NCI-H2196 treated with DMSO at 0.1 percent for 48 hours (cell line): Measurements from ENCODE around the gene EEF2.

ENCODE experiments used
- DNase-seq: peaks from one replicate; lab custom pipeline; 2025; ENCODE audit not compliant: unreplicated experiment; lab: John Stamatoyannopoulos, UW

EEF2 gene

GRCh38 chr19:3984908-3985642, at the start of gene EEF2:
EEF2 (minus strand) TSS chr19:3985463; CDS start chr19:3985380, 83 bp downstream.
- peak; percentile 81 for DNase-seq

DNA sequence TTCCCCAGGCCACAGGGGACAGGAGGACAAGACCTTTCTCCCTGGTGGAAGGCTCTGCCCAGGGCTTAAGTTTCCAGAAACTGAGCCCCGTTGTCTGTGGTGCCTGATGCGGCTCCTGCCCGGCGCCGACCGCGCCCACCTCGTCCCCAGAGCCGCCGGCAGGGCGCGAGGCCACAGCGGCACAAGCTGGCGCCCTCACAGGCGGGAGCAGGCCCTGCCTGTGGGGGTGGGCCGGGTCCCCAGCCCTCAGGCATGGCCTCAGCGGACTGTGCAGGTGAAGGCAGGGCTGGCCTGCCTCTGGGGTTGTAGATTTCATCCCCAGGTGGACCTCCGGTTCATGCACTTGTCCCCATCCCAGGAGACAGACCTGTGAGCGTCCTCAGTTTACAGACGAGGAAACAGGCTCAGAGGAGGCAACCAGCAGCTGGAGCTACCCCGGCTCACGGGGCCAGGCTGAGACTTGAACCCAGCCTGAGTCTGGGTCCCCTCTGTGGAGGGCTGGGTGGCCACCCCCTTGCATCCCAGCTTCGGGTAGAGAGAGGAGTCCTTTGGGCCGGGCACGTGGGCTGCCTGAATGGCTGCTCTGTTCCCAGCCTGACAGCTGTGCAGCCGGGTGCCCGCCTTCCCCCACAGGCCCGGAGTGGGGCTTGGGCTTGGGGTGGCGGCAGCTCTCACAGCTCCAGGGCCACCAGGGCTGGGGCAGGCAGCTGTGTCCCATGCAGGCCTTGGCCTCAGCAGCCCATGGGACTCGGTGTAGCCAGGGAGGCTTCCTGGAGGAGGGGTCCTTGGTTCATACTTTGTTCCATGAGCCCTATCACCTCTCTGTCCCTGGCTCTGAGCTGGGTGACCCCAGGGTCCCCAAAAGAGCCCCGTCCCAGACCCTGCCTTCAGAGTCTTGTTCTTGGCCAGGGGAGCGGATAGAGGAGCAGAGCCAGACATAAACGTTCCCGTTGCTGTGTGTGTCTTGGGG, 49.1 kb upstream of the EEF2 start:
- no peak for DNase-seq

DNA sequence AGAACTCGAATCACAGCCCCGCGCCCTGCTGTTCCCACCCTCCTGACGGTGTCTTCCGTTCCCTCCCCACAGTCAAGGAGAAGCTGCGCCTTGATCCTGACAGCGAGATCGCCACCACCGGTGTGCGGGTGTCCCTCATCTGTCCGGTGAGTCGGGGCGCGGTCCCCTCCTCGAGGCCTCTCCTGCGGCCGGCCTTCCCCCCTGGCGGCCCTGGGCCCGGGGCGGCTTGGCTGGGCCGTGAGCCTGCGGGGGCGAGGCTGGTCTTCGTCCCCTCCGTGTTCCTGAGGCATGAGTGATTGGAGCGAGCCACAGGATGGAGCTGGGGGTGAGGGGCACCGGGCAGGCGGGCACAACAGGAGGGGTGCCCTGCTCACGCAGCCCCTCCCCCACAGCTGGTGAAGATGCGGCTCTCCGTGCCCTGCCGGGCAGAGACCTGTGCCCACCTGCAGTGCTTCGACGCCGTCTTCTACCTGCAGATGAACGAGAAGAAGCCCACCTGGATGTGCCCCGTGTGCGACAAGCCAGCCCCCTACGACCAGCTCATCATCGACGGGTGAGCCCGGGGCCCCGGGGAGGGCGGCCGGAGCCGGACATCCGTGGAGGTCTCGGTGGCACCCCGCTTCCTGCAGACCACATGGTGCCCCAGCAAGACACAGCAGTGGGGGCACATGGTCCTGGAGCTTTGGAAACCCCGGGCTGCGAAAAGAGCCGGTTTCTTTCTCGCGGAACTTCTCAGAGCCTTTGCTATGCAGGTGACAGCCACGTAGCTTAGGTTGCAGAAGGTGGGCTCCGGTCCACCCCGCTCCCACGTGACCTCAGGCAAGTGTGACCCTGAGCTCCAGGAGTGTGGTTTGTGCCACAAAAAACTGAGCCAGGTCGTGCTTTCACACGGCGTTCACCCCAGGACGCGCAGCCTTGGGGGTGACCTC, 48.0 kb upstream of the EEF2 start:
- no peak for DNase-seq

- no peak for DNase-seq
Observed at GRCh38 chr19:4032436-4032835, 47.2 kb upstream of the EEF2 start.

DNA sequence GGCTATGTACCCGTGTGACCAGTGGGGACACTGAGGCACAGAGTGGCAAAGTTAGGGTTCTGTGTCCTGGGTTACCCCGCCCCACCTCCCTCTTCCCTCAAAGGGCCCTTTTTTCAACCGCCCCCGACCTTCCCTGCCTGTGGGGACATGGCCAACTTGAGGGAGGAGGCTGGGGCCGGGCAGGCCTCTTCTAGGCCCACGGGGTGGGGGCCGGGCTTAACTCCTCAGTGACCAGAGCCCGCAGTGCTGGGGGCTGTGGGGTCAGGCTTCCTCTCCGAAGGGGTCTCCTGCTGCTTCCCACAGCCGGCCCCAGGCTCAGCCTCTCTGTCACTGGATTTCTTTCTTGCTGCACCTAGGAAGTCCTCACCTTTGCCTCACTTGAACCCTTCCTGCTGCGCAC, 46.2 kb upstream of the EEF2 start:
- DNase-seq: no peak

DNA sequence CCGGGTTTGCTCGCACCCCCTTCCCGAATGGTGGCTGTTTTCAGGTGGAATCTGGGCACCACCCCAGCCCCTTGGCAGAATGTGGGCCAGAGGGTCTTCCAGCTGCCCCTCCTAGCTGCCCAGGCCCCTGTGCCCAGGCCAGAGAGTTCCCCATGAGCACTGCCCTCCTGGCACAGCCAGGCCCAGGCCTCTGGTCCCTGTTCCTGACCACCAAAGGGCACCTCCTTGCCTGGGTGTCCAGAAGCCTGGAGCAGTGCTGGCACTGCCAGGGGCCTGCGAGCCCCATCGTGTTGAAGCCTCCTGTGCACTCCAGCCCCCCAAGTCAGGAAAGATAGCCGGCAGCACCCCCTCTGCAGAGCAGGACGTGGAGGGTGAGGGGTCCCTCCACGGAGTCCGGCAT, 45.7 kb upstream of the EEF2 start:
- no peak for DNase-seq

- DNase-seq: no peak
Observed at GRCh38 chr19:4030552-4030951, 45.3 kb upstream of the EEF2 start.

- no peak for DNase-seq
Observed at GRCh38 chr19:4029247-4029614, 44.0 kb upstream of the EEF2 start.

- no peak for DNase-seq
Observed at GRCh38 chr19:4028334-4029246, 43.3 kb upstream of the EEF2 start.

DNA sequence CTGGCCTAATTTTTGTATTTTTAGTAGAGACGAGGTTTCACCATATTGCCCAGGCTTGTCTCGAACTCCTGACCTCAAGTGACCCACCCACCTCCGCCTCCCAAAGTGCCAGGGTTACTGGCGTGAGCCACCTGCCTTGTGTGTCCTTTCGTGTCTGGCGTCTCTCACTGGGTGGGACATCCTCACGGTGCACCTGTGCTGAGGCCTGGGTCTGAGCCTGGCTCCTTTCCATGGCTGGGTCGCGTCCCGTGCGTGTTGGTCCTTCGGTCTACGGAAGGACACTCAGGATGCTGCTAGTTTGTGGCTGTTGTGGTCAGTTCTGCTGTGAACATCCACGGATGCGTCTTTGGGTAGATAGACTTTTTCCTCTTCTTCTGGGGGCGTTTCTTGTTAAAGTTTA, 41.9 kb upstream of the EEF2 start:
- no peak for DNase-seq

DNA sequence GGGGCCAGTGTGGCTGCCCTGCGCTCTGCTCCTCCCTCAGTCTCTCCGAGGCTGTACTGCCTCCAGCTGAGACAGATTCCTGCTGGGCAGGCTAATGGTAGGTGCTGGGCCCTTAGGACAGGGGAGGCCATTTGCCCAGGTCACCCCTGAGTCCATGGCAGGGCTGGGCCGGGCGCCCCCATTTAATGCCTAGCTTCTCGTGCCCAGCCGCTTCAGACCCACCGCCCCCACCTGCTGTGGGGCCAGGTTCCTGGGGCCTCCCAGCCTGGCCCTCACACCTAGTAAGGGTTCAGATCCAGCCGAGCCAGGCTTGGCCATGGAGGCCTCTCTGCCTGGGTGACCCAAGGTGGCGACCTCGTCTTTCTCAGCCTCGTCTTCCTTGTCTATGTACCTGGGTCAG, 40.1 kb upstream of the EEF2 start:
- no peak for DNase-seq

DNA sequence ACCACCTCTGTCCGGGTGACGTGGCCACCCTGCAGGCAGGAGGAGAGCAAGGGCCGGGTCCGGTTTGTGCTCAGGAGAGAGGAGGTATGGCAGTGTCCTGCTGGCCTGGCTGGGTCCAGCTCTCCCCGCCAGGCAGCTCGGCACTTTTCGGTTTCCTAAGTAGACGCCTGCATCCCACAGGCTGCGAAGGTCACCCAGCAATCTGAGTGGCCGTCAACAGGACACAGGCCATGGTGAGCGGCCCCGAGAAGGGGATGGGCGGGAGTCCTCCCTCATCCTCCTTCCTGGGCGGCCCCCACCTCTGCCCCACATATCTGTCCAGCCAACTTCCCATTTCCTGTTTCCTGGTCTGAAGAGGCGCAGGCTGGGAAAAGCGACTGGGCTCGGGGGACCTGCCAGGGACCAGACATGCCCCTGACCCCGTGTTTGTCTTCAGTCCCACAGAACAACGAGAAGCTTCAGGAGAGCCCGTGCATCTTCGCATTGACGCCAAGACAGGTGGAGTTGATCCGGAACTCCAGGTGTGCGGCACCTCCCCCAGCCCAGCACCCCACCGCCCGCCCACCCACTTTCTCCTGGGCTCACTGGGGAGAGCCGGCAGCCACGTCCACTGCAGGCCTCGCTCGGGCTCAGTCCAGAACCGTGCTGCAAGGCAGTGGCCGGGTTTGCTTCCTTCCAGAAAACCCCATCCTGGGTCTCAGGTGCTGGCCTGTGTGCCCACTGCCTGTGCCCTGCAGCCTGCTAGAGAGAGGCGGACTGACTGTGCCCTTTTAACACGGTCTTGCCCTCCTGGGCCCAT, 38.5 kb upstream of the EEF2 start:
- no peak for DNase-seq

DNA sequence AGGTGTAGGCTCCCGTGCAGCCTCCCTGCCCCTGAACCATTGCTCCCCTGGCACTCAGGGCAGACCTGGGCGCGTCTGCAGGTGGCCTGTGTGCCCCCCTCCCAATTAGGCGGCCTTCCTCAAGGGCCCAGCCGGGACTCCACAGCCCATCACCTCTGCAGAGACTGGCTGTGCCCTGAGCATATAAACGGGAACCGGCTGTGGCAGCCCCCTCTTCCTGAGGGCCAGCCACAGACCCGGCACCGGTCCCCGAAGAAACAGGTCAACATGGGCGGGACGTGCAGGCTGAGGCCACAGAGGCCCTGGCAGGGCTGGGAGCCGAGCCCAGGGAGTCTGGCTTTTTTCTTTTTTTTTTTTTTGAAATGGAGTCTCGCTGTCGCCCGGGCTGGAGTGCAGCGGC, 34.3 kb upstream of the EEF2 start:
- DNase-seq: no peak

DNA sequence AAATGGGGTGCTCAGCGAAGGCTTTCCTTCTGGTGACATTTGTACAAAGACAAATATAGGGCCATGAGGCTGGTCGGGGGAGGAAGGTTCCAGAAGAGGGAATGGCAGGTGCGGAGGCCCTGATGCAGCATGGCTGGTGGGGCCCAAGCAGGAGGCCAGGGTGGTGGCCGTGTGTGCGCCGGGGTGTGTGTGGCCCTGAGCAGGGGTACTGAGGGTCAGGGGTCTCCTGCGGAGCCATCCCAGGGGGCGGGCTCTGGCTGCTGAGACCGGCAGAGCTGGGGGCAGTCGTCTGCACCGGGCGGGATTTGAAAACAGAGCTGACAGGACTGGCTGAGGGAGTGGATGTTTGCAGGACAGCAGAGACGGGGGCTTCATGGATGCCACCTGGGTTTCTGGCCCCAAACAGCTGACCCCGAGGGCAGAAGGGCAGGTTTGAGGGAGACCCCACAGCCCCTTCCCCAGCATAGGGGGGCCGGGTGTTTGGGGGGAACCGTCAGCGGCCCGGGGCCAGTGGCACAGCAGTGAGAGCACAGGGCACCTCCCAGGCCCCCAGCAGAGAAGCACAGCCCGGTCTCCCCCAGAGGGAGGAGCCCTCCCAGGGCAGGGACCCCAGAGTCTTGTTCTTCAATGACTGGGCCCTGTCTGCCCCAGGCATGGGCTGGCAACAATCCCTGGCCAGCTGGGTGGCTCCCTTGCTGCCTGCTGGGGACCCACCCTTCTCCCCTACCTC, 33.7 kb upstream of the EEF2 start:
- DNase-seq: no peak

DNA sequence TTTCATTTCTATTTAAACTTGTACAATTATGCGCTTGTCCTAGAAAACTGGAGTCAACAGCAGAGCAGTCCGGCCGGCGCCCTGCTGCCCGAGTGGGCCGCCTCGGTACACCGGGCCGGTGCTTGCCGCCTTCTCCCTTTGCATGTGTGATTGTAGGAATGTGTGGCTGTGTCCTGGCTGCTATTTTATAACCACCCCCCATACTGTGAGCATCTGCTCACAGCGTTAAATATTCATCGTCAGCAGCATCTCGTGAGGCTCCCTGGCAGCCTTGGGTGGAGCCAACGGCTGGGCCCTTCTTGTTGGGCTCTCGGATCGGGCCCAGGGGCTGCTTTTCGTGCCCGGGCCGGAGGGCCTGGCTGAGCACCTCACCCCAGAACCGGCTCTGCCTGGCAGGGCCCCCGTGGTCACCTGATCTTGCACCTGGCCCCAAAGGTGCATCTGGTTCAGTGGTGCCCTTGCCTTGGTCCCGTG, 32.9 kb upstream of the EEF2 start:
- DNase-seq: no peak

- DNase-seq: no peak
Observed at GRCh38 chr19:4016903-4017638, 31.8 kb upstream of the EEF2 start.

DNA sequence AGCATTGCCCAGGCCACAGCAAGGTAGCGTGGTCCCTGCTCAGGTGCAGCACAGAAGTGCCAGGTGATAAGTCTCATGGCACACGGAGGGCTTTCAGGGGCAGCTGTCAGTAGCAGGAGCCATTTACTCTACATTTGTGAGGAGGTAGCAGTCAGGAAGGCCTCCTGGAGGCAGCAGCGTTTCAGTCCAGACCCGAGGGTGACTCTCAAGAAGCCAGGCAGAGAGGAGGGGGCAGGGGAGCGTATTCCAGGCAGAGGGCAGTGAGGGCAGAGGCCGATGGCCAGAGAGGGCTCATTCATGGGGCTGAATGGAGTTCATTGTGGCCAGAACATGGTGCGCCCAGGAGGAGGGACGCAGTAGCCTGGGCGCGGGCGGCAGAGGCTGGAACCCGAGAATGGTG, 31.2 kb upstream of the EEF2 start:
- no peak for DNase-seq
